Heart left ventricle (tissue), 16 donors: ENCODE results near the gene CACNA1G. TPM values are rescaled to one million over a fixed set of nuclear protein-coding genes. Genes with fewer than 3 reads are reported as not detected.

ENCODE experiments used
- ATAC-seq, 4 donors: fragments of 200-7000 bp; cut with Tn5 transposase; one replicate each; pipeline ENCODE4 v1.9.1; 2020 to 2022; ENCODE audit warnings: moderate library complexity in 4 of 4, mild to moderate bottlenecking in 3 of 4, moderate number of reproducible peaks in 1 of 4
- DNase-seq, 5 donors: peaks; one replicate each; pipeline ENCODE4 v3.0.0-alpha.2; 2020
- H3K27ac ChIP-seq, 12 donors: fragments of 200-600 bp; sonication (generic) in 4 of 12; one replicate each; pipeline versions ENCODE4 v1.5.0 to v1.8.0; 2016 to 2022; ENCODE audit warnings: mild to moderate bottlenecking in 2 of 12
- H3K27me3 ChIP-seq, 9 donors: fragments of 200-600 bp; sonication (generic) in 2 of 9; one replicate each; pipeline versions ENCODE4 v1.5.1 to v1.8.0; 2016 to 2022; ENCODE audit warnings: mild to moderate bottlenecking in 3 of 9
- H3K36me3 ChIP-seq, 9 donors: fragments of 200-600 bp; sonication (generic) in 2 of 9; one replicate each; pipeline versions ENCODE4 v1.5.0 to v1.8.0; 2018 to 2022; ENCODE audit warnings: mild to moderate bottlenecking in 2 of 9
- H3K4me1 ChIP-seq, 12 donors: fragments of 200-600 bp; sonication (generic) in 4 of 12; one replicate each; pipeline versions ENCODE4 v1.5.0 to v1.8.0; 2016 to 2022; ENCODE audit warnings: mild to moderate bottlenecking in 3 of 12
- H3K4me3 ChIP-seq, 12 donors: fragments of 200-600 bp; sonication (generic) in 4 of 12; one replicate each; pipeline versions ENCODE4 v1.5.0 to v1.8.0; 2017 to 2022; ENCODE audit warnings: mild to moderate bottlenecking in 9 of 12, moderate library complexity in 4 of 12
- H3K9me3 ChIP-seq, 12 donors: fragments of 200-600 bp; sonication (generic) in 4 of 12; one replicate each; pipeline versions ENCODE4 v1.5.0 to v1.8.0; 2016 to 2022; ENCODE audit warnings: mild to moderate bottlenecking in 1 of 12
- CTCF ChIP-seq, 12 donors: fragments of 200-600 bp; sonication (generic) in 4 of 12; IDR thresholded peaks; one replicate each; pipeline versions ENCODE4 v1.5.0 to v1.8.0; 2018 to 2022; ENCODE audit warnings: antibody characterized with exemption in 12 of 12, mild to moderate bottlenecking in 5 of 12
- POLR2A ChIP-seq, 2 donors: fragments of 450-650 bp; IDR thresholded peaks; one replicate each; pipeline ENCODE4 v1.6.1; 2017; ENCODE audit warnings: antibody characterized with exemption in 2 of 2, mild to moderate bottlenecking in 2 of 2, moderate library complexity in 2 of 2
- WGBS, 4 donors: extraction: QIAGEN DNeasy Blood & Tissue Kit in 2 of 4; methylation state at CpG; one replicate each; pipeline versions ENCODE4 v1.1.5 to v1.1.7; 2013 to 2018; 5-methylcytosine and 5-hydroxymethylcytosine counted together
- intact Hi-C, 10 donors: fragments of 100-400 bp; cut with DNase I; formaldehyde crosslinking; loops; one replicate each; pipeline versions ENCODE4 v1.11.1 to v1.14.2; 2022
- polyA plus RNA-seq, 2 donors: library from polyadenylated mRNA; stranded (reverse); fragments of 200-250 nt; gene quantifications; one replicate each; pipeline ENCODE4 v1.2.3, GENCODE V29; 2013
- total RNA-seq, 9 donors: library from RNA; depleted of rRNA in 2 of 9; stranded (reverse); fragments of >200 nt in 2 of 9; fragmentation: NEBNext Ultra II Directional in 3 of 9; extraction: Animal tissue kit (Norgen Biotek cat#: 25700) in 3 of 9; gene quantifications; one replicate each; pipeline versions ENCODE4 v1.1.0 to v1.2.4, GENCODE V29; 2016 to 2023
- donor health status: ischemic (EF 13 %, LVEDD 7.1; RV severe dilation, severe dysfunction).
- donor health status: healthy with polysubstance abuse.
- donor health status: DM: no; HTN: yes; CAD: no.
- donor health status: DM: no; HTN: no; CAD: no.
- donor health status: ischemic (EF 25% LVEDD 6.9; RV normal size, moderate dysfunction).
- donor health status: ischemic (EF 25% LVEDD 5.7; RV mildly dilated, moderate dysfunction).
- donor health status: healthy.
- donor health status: DM: yes; HTN: yes; CAD: no.
- donor health status: ischemic (EF 35%, LVEDD 5.7; RV mildly dilated, moderate dysfunction).
- donor health status: nonischemic (EF 11% LVEDD 7.7; RV severe dilation, severe dysfunction).
- donor health status: DM: yes; HTN: yes; CAD: no.
- donor health status: PGD.
- donor health status: ischemic (EF 29% LVEDD 5.4; RV normal size, mild dysfunction).
- donor health status: nonischemic (EF 23%, LVEDD 6.1; RV moderate dilation, normal function).

CACNA1G gene
- total and polyA plus RNA-seq, 11 donors = 0.02 to 0.48 (median 0.13) TPM; not detected in 1

DNA sequence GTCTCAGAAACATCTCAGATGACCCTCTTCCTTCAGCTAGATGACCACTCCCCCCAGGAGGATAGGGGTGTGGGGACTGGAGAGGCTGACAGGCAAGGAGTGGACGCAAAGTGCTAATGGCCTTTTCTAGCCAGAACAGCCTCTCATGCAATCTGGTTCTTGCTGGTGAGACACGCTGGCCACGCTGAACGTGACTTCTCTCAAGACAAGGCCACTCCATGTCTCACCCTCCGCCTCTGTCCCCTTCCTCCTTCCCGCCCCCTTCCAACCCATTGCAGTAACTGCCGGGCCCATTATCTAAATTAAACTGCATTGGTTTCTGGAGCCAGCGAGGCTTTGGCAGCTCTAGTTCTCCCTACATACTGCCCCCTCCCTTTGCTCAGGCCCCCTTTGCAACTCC is 9.5 kb downstream of the CACNA1G start:
- TF ChIP-seq CTCF (IDR thresholded peaks at IDR 0.05) (no peak), POLR2A (IDR thresholded peaks at IDR 0.05) (no peak)
- peaks cover 0 to 18% (median 5%) of the 10 kb centered on the region in 9 donors for H3K27me3 ChIP-seq
- intact Hi-C loops = no loop called here
- H3K4me1 ChIP-seq = peaks cover 0 to 6% (median 0%) of the 10 kb centered on the region in 12 donors
- ATAC-seq (no peak), DNase-seq (no peak)
- no peak overlapping the region for H3K4me3 ChIP-seq
- no peaks in the 10 kb centered on the region for H3K9me3 ChIP-seq
- no peaks in the 10 kb centered on the region for H3K36me3 ChIP-seq
- 86 to 89% (median 87%) methylated on average over 8 of the region's 8 CpGs for WGBS, 4 donors
- H3K27ac ChIP-seq = no peak overlapping the region

GRCh38 chr17:50570528-50570927 is 10.0 kb downstream of the CACNA1G start:
- Histone ChIP-seq H3K4me3 (no peak overlapping the region), H3K9me3 (no peaks in the 10 kb centered on the region), H3K27ac (no peak overlapping the region), H3K4me1 (peaks cover 0 to 1% (median 0%) of the 10 kb centered on the region in 12 donors), H3K27me3 (peaks cover 0 to 13% (median 2%) of the 10 kb centered on the region in 9 donors), H3K36me3 (no peaks in the 10 kb centered on the region)
- TF ChIP-seq POLR2A (IDR thresholded peaks at IDR 0.05) = no peak
- TF ChIP-seq CTCF (IDR thresholded peaks at IDR 0.05) = no peak
- intact Hi-C loops = no loop called here
- WGBS, 4 donors = 82 to 87% (median 86%) methylated on average over 6 to 7 of the region's 7 CpGs
- no peak for DNase-seq
- ATAC-seq = no peak

GRCh38 chr17:50571681-50572080 is 11.2 kb downstream of the CACNA1G start:
- WGBS, 4 donors = 80 to 87% (median 86%) methylated on average over 17 to 19 of the region's 19 CpGs

DNA sequence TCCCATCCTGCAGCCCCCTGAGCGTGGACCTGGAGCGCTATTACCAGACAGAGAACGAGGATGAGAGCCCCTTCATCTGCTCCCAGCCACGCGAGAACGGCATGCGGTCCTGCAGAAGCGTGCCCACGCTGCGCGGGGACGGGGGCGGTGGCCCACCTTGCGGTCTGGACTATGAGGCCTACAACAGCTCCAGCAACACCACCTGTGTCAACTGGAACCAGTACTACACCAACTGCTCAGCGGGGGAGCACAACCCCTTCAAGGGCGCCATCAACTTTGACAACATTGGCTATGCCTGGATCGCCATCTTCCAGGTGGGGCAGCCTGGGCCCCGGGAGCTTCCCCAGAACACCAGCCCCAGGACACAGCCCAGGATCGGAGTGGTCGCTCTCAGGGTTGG is 12.0 kb downstream of the CACNA1G start:
- no peaks in the 10 kb centered on the region for H3K27me3 ChIP-seq
- H3K4me3 ChIP-seq = no peak overlapping the region
- no peak overlapping the region for H3K27ac ChIP-seq
- no peaks in the 10 kb centered on the region for H3K36me3 ChIP-seq
- 96 to 97% (median 96%) methylated on average over 10 to 20 of the region's 20 CpGs for WGBS, 4 donors
- DNase-seq (no peak), ATAC-seq (no peak)
- H3K9me3 ChIP-seq = no peaks in the 10 kb centered on the region
- intact Hi-C loops = no loop called here
- TF ChIP-seq CTCF (IDR thresholded peaks at IDR 0.05) (no peak), POLR2A (IDR thresholded peaks at IDR 0.05) (no peak)
- no peaks in the 10 kb centered on the region for H3K4me1 ChIP-seq

More at GRCh38 chr17:50571681-50572080, 11.2 kb downstream of the CACNA1G start:
- Histone ChIP-seq H3K4me1 (no peaks in the 10 kb centered on the region), H3K27ac (no peak overlapping the region), H3K4me3 (no peak overlapping the region), H3K9me3 (no peaks in the 10 kb centered on the region), H3K27me3 (peaks cover 0 to 4% (median 0%) of the 10 kb centered on the region in 9 donors), H3K36me3 (no peaks in the 10 kb centered on the region)
- intact Hi-C loops = no loop called here
- TF ChIP-seq POLR2A (IDR thresholded peaks at IDR 0.05) = no peak
- no peak for TF ChIP-seq CTCF (IDR thresholded peaks at IDR 0.05)
- DNase-seq = no peak
- no peak for ATAC-seq
